GM12878 (cell line): ENCODE measurements around the gene ANKRD44. TPM values are rescaled to one million over a fixed set of nuclear protein-coding genes. Genes with fewer than 3 reads are reported as not detected.

Experiments used
- ATAC-seq: fragments of 200-7000 bp; cut with Tn5 transposase; 3 replicates; pipeline ENCODE4 v1.9.1; 2020; ENCODE audit warnings: mild to moderate bottlenecking, moderate library complexity
- BruUV-seq: library from RNA; stranded (reverse); fragments of 400-500 nt; replicated peaks from 2 replicates; lab custom pipeline; 2021; lab: Mats Ljungman, UMichigan
- CTCF ChIA-PET: fragments of 300-600 bp; sonication (Branson Sonifier 250); formaldehyde crosslinking; extraction: SDS; loops from one replicate; lab custom pipeline; 2021; ENCODE audit warnings: inconsistent platforms; lab: Yijun Ruan, JAX
- POLR2A ChIA-PET: fragments of 350-600 bp; formaldehyde crosslinking; extraction: SDS; loops from one replicate; lab custom pipeline; 2021; ENCODE audit warnings: inconsistent platforms; lab: Charles Lee
- RAD21 ChIA-PET: fragments of 300-600 bp; sonication (Branson Sonifier 250); formaldehyde crosslinking; loops from one replicate; lab custom pipeline; 2023; ENCODE audit warnings: antibody characterized with exemption; ENCODE audit not compliant: unreplicated experiment; lab: Charles Lee
- SMC1A ChIA-PET: fragments of 300-600 bp; sonication (Branson Sonifier 250); formaldehyde crosslinking; loops from one replicate; lab custom pipeline; 2023; ENCODE audit not compliant: unreplicated experiment, uncharacterized antibody; lab: Charles Lee
- DNase-seq: peaks from one replicate; pipeline ENCODE4 v3.0.0-alpha.2; 2011; ENCODE audit warnings: low read depth, low spot score
- FAIRE-seq: peaks from 3 replicates; lab custom pipeline; 2011; peaks lifted over from hg19 to GRCh38; lab: Jason Lieb, UNC
- H2AFZ ChIP-seq: 2 replicates; pipeline ENCODE4 v1.6.0; 2011; ENCODE audit warnings: low read depth, low read length, control low read depth; ENCODE audit not compliant: control insufficient read depth
- H3K27ac ChIP-seq: 2 replicates; pipeline ENCODE4 v1.5.1; 2011; ENCODE audit warnings: control low read depth; ENCODE audit not compliant: control insufficient read depth, insufficient read depth
- H3K27me3 ChIP-seq, 2 experiments: replicated peaks in 1 of 2; 2 replicates each; pipeline versions ENCODE4 v1.6.0 to v1.6.1; 2011; ENCODE audit warnings: low read length in 1 of 2; ENCODE audit not compliant: control insufficient read depth in 2 of 2, insufficient read depth in 2 of 2
- H3K36me3 ChIP-seq, 2 experiments: 2 replicates each; pipeline ENCODE4 v1.5.1; 2011; ENCODE audit warnings: low read length in 1 of 2; ENCODE audit not compliant: control insufficient read depth in 2 of 2, insufficient read depth in 2 of 2
- H3K4me1 ChIP-seq: 2 replicates; pipeline ENCODE4 v1.6.1; 2011; ENCODE audit warnings: mild to moderate bottlenecking, low read length, moderate library complexity, mixed read lengths; ENCODE audit not compliant: control insufficient read depth, insufficient read depth
- H3K4me2 ChIP-seq: 2 replicates; pipeline ENCODE4 v1.6.0; 2011; ENCODE audit warnings: control low read depth; ENCODE audit not compliant: control insufficient read depth, insufficient read depth
- H3K4me3 ChIP-seq: fragments of 200-600 bp; sonication (generic); 2 replicates; pipeline ENCODE4 v1.5.1; 2016
- H3K79me2 ChIP-seq: 2 replicates; pipeline ENCODE4 v1.6.0; 2011; ENCODE audit warnings: low read length; ENCODE audit not compliant: control insufficient read depth, insufficient read depth
- H3K9ac ChIP-seq: 2 replicates; pipeline ENCODE4 v1.8.0; 2011; ENCODE audit warnings: low read length, control low read depth, mixed read lengths; ENCODE audit not compliant: control insufficient read depth, insufficient read depth
- H3K9me3 ChIP-seq: replicated peaks from 3 replicates; pipeline ENCODE4 v1.5.1; 2011; ENCODE audit warnings: mild to moderate bottlenecking, low read length; ENCODE audit not compliant: control insufficient read depth, insufficient read depth
- H4K20me1 ChIP-seq: 2 replicates; pipeline ENCODE4 v1.6.0; 2011; ENCODE audit not compliant: control insufficient read depth, insufficient read depth
- ATF7 ChIP-seq: fragments of 450-650 bp; IDR thresholded peaks from 2 replicates; pipeline ENCODE4 v1.6.1; 2016; ENCODE audit warnings: low read depth, mild to moderate bottlenecking
- BCLAF1 ChIP-seq: fragments of 450-650 bp; IDR thresholded peaks from 2 replicates; pipeline ENCODE4 v1.6.1; 2017; ENCODE audit warnings: antibody characterized with exemption, mild to moderate bottlenecking, moderate library complexity
- EP300 ChIP-seq, 2 experiments: fragments of 150-350 bp in 1 of 2; IDR thresholded peaks; 2 replicates each; pipeline ENCODE4 v1.6.1; 2011 to 2012; ENCODE audit warnings: low read depth in 2 of 2, low read length in 2 of 2, borderline replicate concordance in 1 of 2, improper control_type of control experiment in 1 of 2, inconsistent platforms in 1 of 2; ENCODE audit not compliant: control insufficient read depth in 1 of 2
- FOXK2 ChIP-seq: fragments of 450-650 bp; IDR thresholded peaks from 2 replicates; pipeline ENCODE4 v1.6.1; 2017; ENCODE audit warnings: mild to moderate bottlenecking, moderate library complexity
- GATAD2B ChIP-seq: fragments of 450-650 bp; conservative IDR thresholded peaks from 2 replicates; pipeline ENCODE4 v1.6.1; 2017; ENCODE audit warnings: low read depth, mild to moderate bottlenecking, moderate library complexity
- HDGF ChIP-seq: fragments of 450-650 bp; IDR thresholded peaks from 2 replicates; pipeline ENCODE4 v1.6.1; 2016; ENCODE audit warnings: antibody characterized with exemption
- JUNB ChIP-seq: IDR thresholded peaks from 2 replicates; pipeline ENCODE4 v1.6.1; 2016; ENCODE audit warnings: antibody characterized with exemption, mild to moderate bottlenecking
- MTA3 ChIP-seq: IDR thresholded peaks from 2 replicates; pipeline ENCODE4 v1.6.1; 2012; ENCODE audit warnings: low read length, inconsistent platforms, borderline replicate concordance
- TBL1XR1 ChIP-seq: IDR thresholded peaks from 2 replicates; pipeline ENCODE4 v1.6.1; 2012; ENCODE audit warnings: low read depth, low read length, improper control_type of control experiment
- USF1 ChIP-seq: IDR thresholded peaks from 2 replicates; pipeline ENCODE4 v1.6.1; 2011; ENCODE audit warnings: borderline replicate concordance, low read depth, mild to moderate bottlenecking, moderate library complexity, mixed read lengths, low read length; ENCODE audit not compliant: insufficient read depth; ENCODE audit errors: extremely low read length
- ZNF687 ChIP-seq: fragments of 450-650 bp; IDR thresholded peaks from 2 replicates; pipeline ENCODE4 v1.6.1; 2017; ENCODE audit warnings: mild to moderate bottlenecking, moderate library complexity
- WGBS: methylation state at CpG from one replicate; pipeline ENCODE4 v1.1.6; 2016; ENCODE audit warnings: low lambda C conversion rate; ENCODE audit not compliant: insufficient replicate concordance, insufficient coverage; ENCODE audit errors: missing lambda C conversion rate; 5-methylcytosine and 5-hydroxymethylcytosine counted together
- in situ Hi-C: fragments of 300-500 bp; cut with MboI; formaldehyde crosslinking; loops from 9 replicates; pipeline ENCODE4 v1.14.3; 2018; ENCODE audit warnings: mixed read lengths
- intact Hi-C: fragments of 100-400 bp; cut with micrococcal nuclease; formaldehyde crosslinking; loops from one replicate; pipeline ENCODE4 v1.14.2; 2022; ENCODE audit not compliant: unreplicated experiment
- polyA plus RNA-seq, 11 experiments: library from polyadenylated mRNA; depleted of rRNA in 4 of 11; unstranded in 6 of 11; stranded (reverse) in 5 of 11; fragments of >200 nt; fragmentation: Nextera tagmentation in 4 of 11; fragmentation: Illumina TruSeq in 1 of 11; extraction: Ambion mirVana in 4 of 11; extraction: Trizol in 1 of 11; gene quantifications; 1 replicate in 1 of 11; 2 replicates in 10 of 11; pipeline versions ENCODE4 v1.2.1 to v1.2.3, GENCODE V29; 2011 to 2016; ENCODE audit warnings: inconsistent platforms in 2 of 11, missing spikeins in 2 of 11, low read depth in 1 of 11
- total RNA-seq, 4 experiments: library from RNA; depleted of rRNA in 3 of 4; stranded (reverse); fragments of >200 nt in 3 of 4; fragmentation: Illumina TruSeq in 1 of 4; extraction: Trizol in 1 of 4; gene quantifications; 2 replicates each; pipeline versions ENCODE4 v1.2.1 to v1.2.3, GENCODE V29; 2013 to 2021
- TF ChIP-seq, protein P1 (sequence below): fragments of 450-650 bp; IDR thresholded peaks from 2 replicates; pipeline ENCODE4 v1.6.1; 2016; ENCODE audit warnings: mild to moderate bottlenecking

ANKRD44 gene
- total and polyA plus RNA-seq, 10 of the 15 experiments (the other 5 are each of a cell fraction or from before 2014, with no cell fraction given) = 19.1 to 99.1 (median 59.6) TPM

DNA sequence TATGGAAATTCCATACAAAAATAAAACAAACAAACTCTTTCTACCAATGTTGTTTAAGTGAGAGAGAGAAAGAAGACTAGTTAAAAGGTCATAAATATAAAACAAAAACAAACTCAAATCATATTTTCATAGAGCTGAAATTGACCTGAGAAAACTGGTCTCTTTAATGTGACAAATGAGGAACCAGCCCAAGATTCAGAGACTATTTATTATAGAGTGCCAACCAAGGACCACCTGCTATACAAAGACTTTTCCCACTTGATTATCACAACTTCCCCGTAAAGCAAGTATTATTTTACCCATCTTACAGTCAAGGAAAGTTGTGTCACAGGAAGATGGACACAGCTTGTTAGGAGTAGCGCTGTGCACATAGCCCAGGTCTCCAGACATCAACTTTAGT, 13.3 kb downstream of the ANKRD44 start (continued):
- TF ChIP-seq, protein P1, sequence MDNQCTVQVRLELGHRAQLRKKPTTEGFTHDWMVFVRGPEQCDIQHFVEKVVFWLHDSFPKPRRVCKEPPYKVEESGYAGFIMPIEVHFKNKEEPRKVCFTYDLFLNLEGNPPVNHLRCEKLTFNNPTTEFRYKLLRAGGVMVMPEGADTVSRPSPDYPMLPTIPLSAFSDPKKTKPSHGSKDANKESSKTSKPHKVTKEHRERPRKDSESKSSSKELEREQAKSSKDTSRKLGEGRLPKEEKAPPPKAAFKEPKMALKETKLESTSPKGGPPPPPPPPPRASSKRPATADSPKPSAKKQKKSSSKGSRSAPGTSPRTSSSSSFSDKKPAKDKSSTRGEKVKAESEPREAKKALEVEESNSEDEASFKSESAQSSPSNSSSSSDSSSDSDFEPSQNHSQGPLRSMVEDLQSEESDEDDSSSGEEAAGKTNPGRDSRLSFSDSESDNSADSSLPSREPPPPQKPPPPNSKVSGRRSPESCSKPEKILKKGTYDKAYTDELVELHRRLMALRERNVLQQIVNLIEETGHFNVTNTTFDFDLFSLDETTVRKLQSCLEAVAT = peak; percentile 25; the same call in 1 of the 2 replicates
- TF ChIP-seq MTA3 = 0 out of 2 replicates have a peak, but pooled peaks have one; percentile 47
- TF ChIP-seq HDGF = no peak

DNA sequence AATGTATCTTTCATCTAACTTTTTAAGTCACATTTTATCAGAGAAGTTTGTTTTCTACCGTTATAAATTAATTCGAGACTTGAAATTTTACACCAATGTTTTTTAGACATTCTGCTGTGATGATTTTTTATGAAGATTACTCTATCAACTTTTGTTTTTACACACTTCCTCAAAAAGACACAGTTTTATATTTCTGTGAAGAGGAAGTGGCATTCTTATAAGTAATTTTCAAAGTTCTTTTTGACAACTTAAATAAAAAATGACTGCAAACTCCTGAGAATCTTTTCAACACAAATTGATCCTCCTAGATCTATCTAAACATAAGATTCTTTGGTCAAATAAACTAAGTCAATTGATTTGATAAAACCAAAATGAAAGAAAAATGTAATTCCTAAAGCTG, 13.7 kb downstream of the ANKRD44 start:
- Histone ChIP-seq H3K36me3 (peaks cover 0 to 2% of the 10 kb centered on the region in 2 experiments; a peak in 1 of 4 replicates), H3K9me3 (no peaks in the 10 kb centered on the region; the same call in 1 of the 3 replicates), H2AFZ (no peak overlapping the region), H3K9ac (peak overlapping the region; percentile 46), H3K4me1 (peaks cover 74% of the 10 kb centered on the region), H3K4me3 (peak overlapping the region; percentile 28), H3K4me2 (peak overlapping the region; percentile 77), H4K20me1 (no peaks in the 10 kb centered on the region; the same call in 1 of the 2 replicates), H3K27me3 (no peaks in the 10 kb centered on the region), H3K79me2 (peaks cover 100% of the 10 kb centered on the region), H3K27ac (peak overlapping the region; percentile 95)
- ATAC-seq (peak; percentile 1; the same call in 1 of the 3 replicates), FAIRE-seq (no peak), DNase-seq (no peak)
- RAD21 ChIA-PET = interaction anchor here (1.0 to 20.1 kb wide), 14 partner anchors 9 to 151 kb away, joined by 3 to 408 read pairs (median 6); partner anchors contain the start of gene ANKRD44
- CTCF ChIA-PET = interaction anchor here (0.6 to 6.1 kb wide), 7 partner anchors 9 to 102 kb away, joined by 3 to 94 read pairs (median 3); no protein-coding TSS in a partner anchor
- no TSS peak for BruUV-seq
- intact Hi-C loops = no loop called here
- 0% methylated on average over 2 of the region's 2 CpGs for WGBS
- POLR2A ChIA-PET = interaction anchor here (0.9 to 7.2 kb wide), 11 partner anchors 9 to 99 kb away, joined by 3 to 139 read pairs (median 6); partner anchors contain the start of gene ANKRD44
- in situ Hi-C loops = no loop called here
- SMC1A ChIA-PET = interaction anchor here (1.1 to 20.5 kb wide), 16 partner anchors 9 to 153 kb away, joined by 3 to 433 read pairs (median 10); no protein-coding TSS in a partner anchor
- TF ChIP-seq JUNB (peak; percentile 95), USF1 (no peak), ZNF687 (no peak), GATAD2B (no peak), BCLAF1 (no peak), TBL1XR1 (0 out of 2 replicates have a peak, but pooled peaks have one; percentile 11), ATF7 (peak; percentile 53), EP300 (IDR thresholded peaks at IDR 0.05; ENCODE audit: borderline replicate concordance in 1 of 2, control insufficient read depth in 1 of 2, low read depth in 2 of 2, low read length in 2 of 2) (0 out of 4 replicates have a peak, but pooled peaks have one; percentile 10 to 47), FOXK2 (no peak)
